ENCODE measurements around the gene WWOX.
"Not testable (repeated sequence)": the region's sequence is repeated elsewhere in the genome, so short reads cannot be mapped to it uniquely, and the experiment has no call there.

The WWOX gene

GRCh38 chr16:79012671-79013434 lies 913.4 kb downstream of the WWOX start:
- DNase-seq, result peak in 1 of 2 donors; percentile 18

- no peak for DNase-seq
Measured at GRCh38 chr16:79013930-79014660, 914.6 kb downstream of the WWOX start.

- DNase-seq, result no peak
Measured at GRCh38 chr16:79018650-79019429, 919.4 kb downstream of the WWOX start.

- no peak for DNase-seq
Measured at GRCh38 chr16:79019431-79019830, 920.0 kb downstream of the WWOX start.

- DNase-seq, result no peak
Measured at GRCh38 chr16:79021991-79022630, 922.7 kb downstream of the WWOX start.

- DNase-seq, result no peak
Measured at GRCh38 chr16:79026117-79026516, 926.7 kb downstream of the WWOX start.

GRCh38 chr16:79036541-79036940 lies 937.1 kb downstream of the WWOX start:
- no peak for DNase-seq

- DNase-seq, result no peak
Measured at GRCh38 chr16:79037521-79038373, 938.3 kb downstream of the WWOX start.

GRCh38 chr16:79041206-79041605 lies 941.8 kb downstream of the WWOX start:
- no peak for DNase-seq

GRCh38 chr16:79042141-79042540 lies 942.7 kb downstream of the WWOX start:
- no peak for DNase-seq

GRCh38 chr16:79042886-79043285 lies 943.4 kb downstream of the WWOX start:
- DNase-seq, result no peak

GRCh38 chr16:79045191-79045590 lies 945.7 kb downstream of the WWOX start:
- no peak for DNase-seq

GRCh38 chr16:79047337-79047736 lies 947.9 kb downstream of the WWOX start:
- DNase-seq, result no peak

- DNase-seq, result no peak
Measured at GRCh38 chr16:79049040-79049439, 949.6 kb downstream of the WWOX start.

- no peak for DNase-seq
Measured at GRCh38 chr16:79050063-79050462, 950.6 kb downstream of the WWOX start.

GRCh38 chr16:79051313-79051712 lies 951.9 kb downstream of the WWOX start:
- DNase-seq, result no peak

- DNase-seq, result not testable (repeated sequence)
Measured at GRCh38 chr16:79052198-79052597, 952.7 kb downstream of the WWOX start.

- DNase-seq, result no peak
Measured at GRCh38 chr16:79053577-79053976, 954.1 kb downstream of the WWOX start.

- no peak for DNase-seq
Measured at GRCh38 chr16:79054211-79054984, 954.9 kb downstream of the WWOX start.

- no peak for DNase-seq
Measured at GRCh38 chr16:79055251-79055970, 956.0 kb downstream of the WWOX start.

GRCh38 chr16:79061181-79061580 lies 961.7 kb downstream of the WWOX start:
- DNase-seq, result no peak

Data from bone marrow (tissue), 2 donors.